ENCODE data around the gene WFIKKN2. TPM values are rescaled to one million over a fixed set of nuclear protein-coding genes. Genes with fewer than 3 reads are reported as not detected.

WFIKKN2 gene
- total RNA-seq, 4 donors from 2014 or later: 0.16 TPM; not detected in 3

- TF ChIP-seq CTCF (IDR thresholded peaks at IDR 0.05; ENCODE audit: low read depth): no peak
Observed at GRCh38 chr17:50813583-50813982, 21.8 kb upstream of the WFIKKN2 start.

GRCh38 chr17:50815400-50815799 is 20.0 kb upstream of the WFIKKN2 start:
- no peak for TF ChIP-seq CTCF (IDR thresholded peaks at IDR 0.05; ENCODE audit: low read depth)

GRCh38 chr17:50816271-50816670 is 19.1 kb upstream of the WFIKKN2 start:
- TF ChIP-seq CTCF (IDR thresholded peaks at IDR 0.05; ENCODE audit: low read depth): no peak

GRCh38 chr17:50816771-50817751 is 18.3 kb upstream of the WFIKKN2 start:
- no peak for TF ChIP-seq CTCF (IDR thresholded peaks at IDR 0.05; ENCODE audit: low read depth)

- TF ChIP-seq CTCF (IDR thresholded peaks at IDR 0.05; ENCODE audit: low read depth): no peak
Observed at GRCh38 chr17:50817838-50818237, 17.5 kb upstream of the WFIKKN2 start.

- no peak for TF ChIP-seq CTCF (IDR thresholded peaks at IDR 0.05; ENCODE audit: low read depth)
Observed at GRCh38 chr17:50818261-50818660, 17.1 kb upstream of the WFIKKN2 start.

GRCh38 chr17:50818921-50819657 is 16.3 kb upstream of the WFIKKN2 start:
- TF ChIP-seq CTCF (IDR thresholded peaks at IDR 0.05; ENCODE audit: low read depth): no peak
